ENCODE results near the gene ASB5. TPM values are rescaled to one million over a fixed set of nuclear protein-coding genes. Genes with fewer than 3 reads are reported as not detected.

The ASB5 gene
- total and polyA plus RNA-seq, 9 of the 15 experiments (the other 6 are each of a cell fraction or from before 2014, with no cell fraction given) = not detected

DNA sequence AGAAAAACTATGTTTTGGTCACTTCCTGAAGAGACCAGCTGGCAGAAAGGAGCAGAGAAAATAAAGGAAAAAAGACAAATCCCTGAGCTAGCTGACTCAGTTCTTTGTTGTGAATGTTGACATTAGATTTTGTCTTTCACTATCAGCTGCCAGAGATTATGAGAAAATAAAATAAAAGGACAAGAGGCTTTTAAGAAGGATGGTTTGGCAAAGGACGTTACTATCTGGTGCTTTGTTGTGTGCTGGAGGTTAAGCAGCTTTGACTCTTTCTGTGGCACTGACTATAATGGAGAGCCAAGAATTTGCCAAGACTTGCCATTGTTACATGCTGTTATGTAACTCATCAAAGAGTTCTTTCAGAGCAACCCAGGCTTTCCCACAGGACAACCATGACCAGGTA lies 12.1 kb downstream of the ASB5 start:
- intact Hi-C loops (cut with micrococcal nuclease) = no loop called here
- no peak overlapping the region for H3K9ac ChIP-seq (ENCODE audit: insufficient read depth in 1 of 2, low read depth in 2 of 2, low read length in 2 of 2)
- ATAC-seq (no peak), DNase-seq (ENCODE audit: extremely low read depth in 1 of 4, low spot score in 3 of 4) (no peak), FAIRE-seq (no peak)
- no peak overlapping the region for H3K4me2 ChIP-seq (ENCODE audit: insufficient read depth, low read length)
- no peaks in the 10 kb centered on the region for H3K9me3 ChIP-seq (replicated peaks; ENCODE audit: control insufficient read depth, insufficient read depth, low read depth, low read length)
- H3K4me1 ChIP-seq (replicated peaks in 1 of 2; ENCODE audit: control insufficient read depth in 2 of 2, insufficient read depth in 2 of 2, low read length in 2 of 2) = no peaks in the 10 kb centered on the region
- H3K36me3 ChIP-seq (ENCODE audit: control insufficient read depth, insufficient read depth, low read length) = no peaks in the 10 kb centered on the region
- in situ Hi-C loops (cut with MboI) = no loop called here
- ChIA-PET CTCF (ENCODE audit: low intra/inter-chr PET ratio) (no interaction called here), POLR2A (no interaction called here)
- H3K9me1 ChIP-seq (ENCODE audit: control insufficient read depth, insufficient read depth, low read length) = no peaks in the 10 kb centered on the region
- no peak overlapping the region for H2AFZ ChIP-seq (ENCODE audit: low read depth, low read length)
- H3K4me3 ChIP-seq = no peak overlapping the region
- BruUV-seq (replicated peaks) = no TSS peak
- H4K20me1 ChIP-seq (replicated peaks; ENCODE audit: control insufficient read depth, insufficient read depth, low read length) = no peaks in the 10 kb centered on the region
- peaks cover 0 to 3% of the 10 kb centered on the region in 2 experiments; a peak in 1 of 5 replicates for H3K27me3 ChIP-seq (ENCODE audit: control insufficient read depth in 2 of 2, insufficient read depth in 2 of 2, low read length in 2 of 2)
- H3K27ac ChIP-seq (ENCODE audit: extremely low read depth, low read depth, low read length) = no peak overlapping the region
- no peaks in the 10 kb centered on the region for H3K79me2 ChIP-seq (ENCODE audit: control insufficient read depth, insufficient read depth, low read length)
- whole genome bisulfite sequencing (ENCODE audit: insufficient coverage, low coverage, missing lambda C conversion rate) = 0% methylated on average over 1 of the region's 1 CpG
- TF ChIP-seq ZKSCAN3 (CRISPR knock-in tag; IDR thresholded peaks at IDR 0.05) = no peak
- no peak for TF ChIP-seq SRSF1 (IDR thresholded peaks at IDR 0.05; ENCODE audit: low read depth, low read length)
- TF ChIP-seq RHOXF2B (CRISPR knock-in tag; conservative IDR thresholded peaks at IDR 0.05) = no peak
- no peak for TF ChIP-seq ZNF311 (CRISPR knock-in tag; IDR thresholded peaks at IDR 0.05)
- TF ChIP-seq ZNF785 (CRISPR knock-in tag; IDR thresholded peaks at IDR 0.05) = no peak
- TF ChIP-seq HMGN3 (IDR thresholded peaks at IDR 0.05; ENCODE audit: borderline replicate concordance, extremely low read depth, insufficient read length, low read depth, low read length) = no peak
- no peak for TF ChIP-seq NUFIP1 (IDR thresholded peaks at IDR 0.05; ENCODE audit: partially characterized antibody)
- no peak for TF ChIP-seq BCOR (IDR thresholded peaks at IDR 0.05)
- TF ChIP-seq, protein P1, sequence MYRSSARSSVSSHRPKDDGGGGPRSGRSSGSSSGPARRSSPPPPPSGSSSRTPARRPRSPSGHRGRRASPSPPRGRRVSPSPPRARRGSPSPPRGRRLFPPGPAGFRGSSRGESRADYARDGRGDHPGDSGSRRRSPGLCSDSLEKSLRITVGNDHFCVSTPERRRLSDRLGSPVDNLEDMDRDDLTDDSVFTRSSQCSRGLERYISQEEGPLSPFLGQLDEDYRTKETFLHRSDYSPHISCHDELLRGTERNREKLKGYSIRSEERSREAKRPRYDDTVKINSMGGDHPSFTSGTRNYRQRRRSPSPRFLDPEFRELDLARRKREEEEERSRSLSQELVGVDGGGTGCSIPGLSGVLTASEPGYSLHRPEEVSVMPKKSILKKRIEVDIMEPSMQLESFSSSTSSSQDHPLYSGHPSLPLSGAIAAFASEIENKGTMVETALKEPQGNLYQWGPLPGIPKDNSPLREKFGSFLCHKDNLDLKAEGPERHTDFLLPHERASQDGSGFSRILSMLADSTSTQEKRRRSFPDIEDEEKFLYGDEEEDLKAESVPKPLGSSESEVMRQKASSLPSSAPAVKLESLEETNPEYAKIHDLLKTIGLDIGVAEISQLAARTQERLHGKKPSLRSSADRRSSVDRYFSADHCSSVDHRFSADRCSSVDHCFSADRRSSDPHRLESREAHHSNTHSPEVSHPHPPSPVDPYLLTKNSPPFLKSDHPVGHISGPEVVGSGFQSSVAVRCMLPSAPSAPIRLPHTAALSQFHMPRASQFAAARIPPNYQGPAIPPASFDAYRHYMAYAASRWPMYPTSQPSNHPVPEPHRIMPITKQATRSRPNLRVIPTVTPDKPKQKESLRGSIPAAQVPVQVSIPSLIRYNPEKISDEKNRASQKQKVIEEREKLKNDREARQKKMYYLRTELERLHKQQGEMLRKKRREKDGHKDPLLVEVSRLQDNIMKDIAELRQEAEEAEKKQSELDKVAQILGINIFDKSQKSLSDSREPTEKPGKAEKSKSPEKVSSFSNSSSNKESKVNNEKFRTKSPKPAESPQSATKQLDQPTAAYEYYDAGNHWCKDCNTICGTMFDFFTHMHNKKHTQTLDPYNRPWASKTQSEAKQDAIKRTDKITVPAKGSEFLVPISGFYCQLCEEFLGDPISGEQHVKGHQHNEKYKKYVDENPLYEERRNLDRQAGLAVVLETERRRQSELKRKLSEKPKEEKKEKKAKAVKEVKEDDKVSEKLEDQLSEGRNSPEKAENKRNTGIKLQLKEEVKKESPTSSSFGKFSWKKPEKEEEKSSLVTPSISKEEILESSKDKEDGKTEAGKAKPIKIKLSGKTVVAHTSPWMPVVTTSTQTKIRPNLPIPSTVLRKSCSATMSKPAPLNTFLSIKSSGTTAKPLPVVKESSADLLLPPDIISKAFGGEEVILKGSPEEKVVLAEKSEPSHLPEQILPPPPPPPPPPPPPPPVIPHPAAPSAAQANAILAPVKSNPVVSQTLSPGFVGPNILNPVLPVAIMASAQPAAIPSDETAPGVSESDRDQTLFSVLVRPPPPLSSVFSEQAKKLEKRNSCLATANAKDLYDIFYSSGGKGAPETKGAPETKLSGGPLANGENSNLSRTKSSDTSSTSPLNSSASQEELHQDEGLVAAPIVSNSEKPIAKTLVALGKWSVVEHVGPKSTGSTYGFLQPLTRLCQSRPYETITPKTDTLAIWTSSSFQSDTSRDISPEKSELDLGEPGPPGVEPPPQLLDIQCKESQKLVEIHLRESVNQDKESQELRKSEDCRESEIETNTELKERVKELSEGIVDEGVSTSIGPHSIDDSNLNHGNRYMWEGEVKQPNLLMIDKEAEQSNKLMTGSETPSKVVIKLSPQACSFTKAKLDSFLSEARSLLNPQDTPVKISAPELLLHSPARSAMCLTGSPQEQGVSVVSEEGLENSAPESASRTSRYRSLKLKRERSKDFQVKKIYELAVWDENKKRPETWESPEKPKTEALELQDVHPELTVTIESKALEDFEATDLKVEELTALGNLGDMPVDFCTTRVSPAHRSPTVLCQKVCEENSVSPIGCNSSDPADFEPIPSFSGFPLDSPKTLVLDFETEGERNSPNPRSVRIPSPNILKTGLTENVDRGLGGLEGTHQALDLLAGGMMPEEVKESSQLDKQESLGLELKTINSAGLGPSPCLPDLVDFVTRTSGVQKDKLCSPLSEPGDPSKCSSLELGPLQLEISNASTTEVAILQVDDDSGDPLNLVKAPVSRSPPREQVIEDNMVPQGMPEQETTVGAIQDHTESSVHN (IDR thresholded peaks at IDR 0.05; ENCODE audit: borderline replicate concordance in 1 of 2, low read depth in 1 of 2) = no peak
- no peak for TF ChIP-seq CBX1 (IDR thresholded peaks at IDR 0.05; ENCODE audit: low read depth)
- no peak for TF ChIP-seq ZNF140 (CRISPR knock-in tag; IDR thresholded peaks at IDR 0.05)
- no peak for TF ChIP-seq ZNF507 (tag; conservative IDR thresholded peaks at IDR 0.05)
- no peak for TF ChIP-seq HBP1 (CRISPR knock-in tag; IDR thresholded peaks at IDR 0.05)
